NOMO-1 treated with DMSO at 0.1 percent for 48 hours (cell line): ENCODE measurements around the gene EFTUD2.
"Not testable (repeated sequence)": the region's sequence is repeated elsewhere in the genome, so short reads cannot be mapped to it uniquely, and the experiment has no call there.

Experiments used
- DNase-seq: peaks from one replicate; lab custom pipeline; 2025; ENCODE audit not compliant: unreplicated experiment; lab: John Stamatoyannopoulos, UW

EFTUD2 gene

DNA sequence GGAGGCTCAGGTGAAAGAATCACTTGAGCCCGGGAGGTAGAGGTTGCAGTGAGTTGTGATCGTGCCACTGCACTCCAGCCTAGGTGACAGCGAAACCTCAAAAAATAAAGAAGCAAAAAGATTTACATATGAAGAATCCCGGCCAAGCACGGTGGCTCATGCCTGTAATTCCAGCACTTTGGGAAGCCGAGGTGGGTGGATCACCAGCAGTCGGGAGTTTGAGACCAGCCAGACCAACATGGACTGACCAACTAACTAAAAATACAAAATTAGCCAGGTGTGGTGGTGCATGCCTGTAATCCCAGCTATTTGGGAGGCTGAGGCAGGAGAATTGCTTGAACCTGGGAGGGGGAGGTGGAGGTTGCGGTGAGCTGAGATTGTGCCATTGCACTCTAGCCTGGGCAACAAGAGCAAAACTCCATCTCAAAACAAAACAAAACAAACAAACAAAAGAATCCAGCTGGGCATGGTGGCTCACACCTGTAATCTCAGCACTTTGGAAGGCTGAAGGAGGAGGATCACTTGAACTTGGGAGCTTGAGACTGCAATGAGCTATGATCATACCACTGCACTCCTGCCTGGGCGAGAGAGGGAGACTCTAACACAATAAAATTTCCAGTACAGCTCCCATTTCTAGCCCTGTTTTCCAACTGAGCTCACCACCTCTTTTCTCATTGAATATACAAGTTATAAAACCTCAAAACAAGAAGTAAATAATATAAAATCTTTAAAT is 90.4 kb downstream of the EFTUD2 start:
- DNase-seq, result not testable (repeated sequence)

DNA sequence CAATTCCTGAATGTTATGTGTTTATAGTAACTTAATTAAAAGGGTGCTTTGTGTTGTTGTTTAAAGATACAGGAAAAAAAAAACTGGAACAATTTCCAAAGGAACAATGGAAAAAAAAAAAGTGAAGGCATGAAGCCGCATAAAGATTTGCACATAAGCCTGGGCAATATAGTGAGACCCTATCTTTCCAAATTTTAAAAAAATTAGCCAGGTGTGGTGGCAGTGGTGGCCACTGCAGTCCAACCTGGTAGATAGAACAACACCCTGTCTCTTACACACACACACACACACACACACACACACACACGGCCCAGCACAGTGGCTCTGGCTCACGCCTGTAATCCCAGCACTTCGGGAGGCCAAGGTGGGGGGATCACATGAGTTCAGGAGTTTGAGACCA is 91.1 kb downstream of the EFTUD2 start:
- DNase-seq, result no peak

DNA sequence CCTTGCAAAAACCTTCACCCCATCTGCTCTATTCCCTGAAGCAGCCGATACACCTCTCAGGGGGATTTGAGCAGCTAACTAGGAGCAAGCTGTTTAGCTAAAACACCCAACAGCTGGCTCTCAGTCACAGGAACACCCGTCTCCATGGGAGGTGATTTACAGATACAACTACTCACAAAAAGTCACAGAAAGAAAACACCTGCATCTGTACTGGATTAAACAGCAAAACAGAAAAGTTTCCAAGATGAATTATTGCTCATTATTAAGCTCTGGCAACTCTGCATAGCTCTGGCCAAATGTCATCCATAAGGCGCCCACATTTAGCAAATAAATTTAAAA is 91.5 kb downstream of the EFTUD2 start:
- no peak for DNase-seq

DNA sequence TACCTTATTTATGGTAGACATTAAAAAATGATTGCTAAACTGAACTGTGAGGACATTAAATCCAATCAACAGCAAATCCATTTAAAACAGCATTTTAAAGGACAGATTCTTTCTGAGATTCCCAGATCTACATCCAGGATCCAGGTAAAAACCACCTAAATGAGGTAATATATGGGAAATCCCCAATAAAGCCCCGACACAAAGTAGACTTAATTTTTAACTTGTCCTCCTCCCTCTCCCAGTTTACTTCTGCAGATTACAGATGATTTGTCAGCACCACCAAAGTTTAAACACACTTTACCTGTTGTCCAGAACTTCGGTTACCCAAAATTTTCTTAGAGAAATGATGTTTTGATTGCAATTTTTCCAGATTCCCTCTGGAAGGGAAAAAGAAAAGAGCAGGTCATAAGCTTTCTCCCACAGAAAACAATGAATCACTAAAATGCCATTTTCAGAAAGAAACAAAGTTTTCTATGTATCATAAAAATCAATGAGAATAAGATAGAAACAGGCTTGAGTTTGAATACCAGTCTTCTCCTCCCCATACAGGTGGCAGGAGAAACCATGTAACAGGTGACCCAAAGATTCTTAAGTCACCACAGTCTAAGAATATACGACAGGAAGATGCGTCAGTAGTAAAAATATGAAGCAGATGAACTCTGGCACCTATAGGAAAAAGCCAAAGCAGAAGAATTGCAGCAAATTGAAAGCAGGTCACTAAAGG is 92.0 kb downstream of the EFTUD2 start:
- DNase-seq, result no peak

DNA sequence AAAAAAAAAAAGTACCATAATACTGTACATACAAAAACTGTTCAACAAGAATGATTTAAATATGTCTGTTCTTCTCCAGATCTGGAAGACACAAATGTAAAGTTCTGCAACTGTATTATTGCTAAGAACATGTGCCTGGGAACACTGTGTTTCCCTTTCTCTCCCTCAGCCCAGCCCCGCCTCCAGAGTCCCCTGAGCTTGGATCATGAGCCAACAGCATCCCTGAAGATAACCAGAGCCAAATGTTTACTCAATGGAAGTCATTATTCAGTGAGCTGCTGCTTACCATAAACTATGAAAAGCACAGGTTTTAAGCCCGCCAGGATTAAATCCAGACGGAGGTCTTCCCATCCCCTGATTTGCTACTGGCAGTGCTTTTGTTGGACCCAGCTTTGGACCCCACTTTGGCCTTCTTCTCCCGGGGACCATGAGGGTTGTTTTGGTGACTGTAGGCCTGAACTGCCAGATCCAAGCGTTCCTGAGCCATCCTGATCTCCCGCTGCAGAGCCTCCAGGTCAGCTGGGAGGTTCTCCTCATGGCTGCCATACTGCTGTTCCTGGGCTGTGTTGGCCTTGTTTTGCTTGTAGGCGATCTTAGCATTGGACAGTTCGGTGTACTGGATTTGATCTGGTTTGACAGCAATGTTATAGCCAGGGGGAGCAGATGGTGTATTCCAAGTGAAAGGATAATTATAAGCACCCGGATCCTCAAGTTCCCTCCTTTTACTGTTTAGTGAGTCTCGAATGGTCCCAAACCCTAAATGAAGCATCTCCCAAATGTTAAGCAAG is 94.7 kb downstream of the EFTUD2 start:
- no peak for DNase-seq

DNA sequence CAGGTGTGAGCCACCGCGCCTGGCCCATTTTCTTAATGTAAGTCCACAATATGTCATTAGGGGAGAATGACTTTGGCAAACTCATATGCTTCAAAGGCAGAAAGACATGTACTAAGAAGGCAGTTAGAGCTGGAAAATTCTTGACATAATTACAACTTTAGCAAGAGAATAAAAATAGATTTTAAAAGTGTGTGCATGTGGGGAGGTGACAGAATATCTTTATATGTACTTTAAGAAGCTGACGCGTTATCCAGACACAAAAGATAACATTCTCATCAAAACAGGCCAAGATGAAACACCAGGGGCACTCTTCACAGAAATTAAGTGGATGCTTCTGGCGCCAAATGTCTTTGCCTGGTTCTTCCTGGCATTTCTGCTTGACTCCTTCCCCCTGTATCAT is 97.4 kb downstream of the EFTUD2 start:
- DNase-seq, result no peak
